GM12878 (cell line): Measurements from ENCODE around the gene RAD21L1. TPM values are rescaled to one million over a fixed set of nuclear protein-coding genes. Genes with fewer than 3 reads are reported as not detected.

Source experiments
- ATAC-seq: fragments of 200-7000 bp; cut with Tn5 transposase; 3 replicates; pipeline ENCODE4 v1.9.1; 2020; ENCODE audit warnings: mild to moderate bottlenecking, moderate library complexity
- Bru-seq: library from RNA; stranded (reverse); fragments of 400-500 nt; gene quantifications from one replicate; lab custom pipeline; 2021; lab: Mats Ljungman, UMichigan
- BruChase-seq, 2 experiments: library from RNA; stranded (reverse); fragments of 400-500 nt; gene quantifications; one replicate each; lab custom pipeline; 2021; lab: Mats Ljungman, UMichigan
- BruUV-seq: library from RNA; stranded (reverse); fragments of 400-500 nt; replicated peaks from 2 replicates; lab custom pipeline; 2021; lab: Mats Ljungman, UMichigan
- CTCF ChIA-PET: fragments of 300-600 bp; sonication (Branson Sonifier 250); formaldehyde crosslinking; extraction: SDS; loops from one replicate; lab custom pipeline; 2021; ENCODE audit warnings: inconsistent platforms; lab: Yijun Ruan, JAX
- POLR2A ChIA-PET: fragments of 350-600 bp; formaldehyde crosslinking; extraction: SDS; loops from one replicate; lab custom pipeline; 2021; ENCODE audit warnings: inconsistent platforms; lab: Charles Lee
- RAD21 ChIA-PET: fragments of 300-600 bp; sonication (Branson Sonifier 250); formaldehyde crosslinking; loops from one replicate; lab custom pipeline; 2023; ENCODE audit warnings: antibody characterized with exemption; ENCODE audit not compliant: unreplicated experiment; lab: Charles Lee
- SMC1A ChIA-PET: fragments of 300-600 bp; sonication (Branson Sonifier 250); formaldehyde crosslinking; loops from one replicate; lab custom pipeline; 2023; ENCODE audit not compliant: unreplicated experiment, uncharacterized antibody; lab: Charles Lee
- DNase-seq: peaks from one replicate; pipeline ENCODE4 v3.0.0-alpha.2; 2011; ENCODE audit warnings: low read depth, low spot score
- FAIRE-seq: peaks from 3 replicates; lab custom pipeline; 2011; peaks lifted over from hg19 to GRCh38; lab: Jason Lieb, UNC
- H2AFZ ChIP-seq: 2 replicates; pipeline ENCODE4 v1.6.0; 2011; ENCODE audit warnings: low read depth, low read length, control low read depth; ENCODE audit not compliant: control insufficient read depth
- H3K27ac ChIP-seq: 2 replicates; pipeline ENCODE4 v1.5.1; 2011; ENCODE audit warnings: control low read depth; ENCODE audit not compliant: control insufficient read depth, insufficient read depth
- H3K27me3 ChIP-seq, 2 experiments: replicated peaks in 1 of 2; 2 replicates each; pipeline versions ENCODE4 v1.6.0 to v1.6.1; 2011; ENCODE audit warnings: low read length in 1 of 2; ENCODE audit not compliant: control insufficient read depth in 2 of 2, insufficient read depth in 2 of 2
- H3K36me3 ChIP-seq, 2 experiments: 2 replicates each; pipeline ENCODE4 v1.5.1; 2011; ENCODE audit warnings: low read length in 1 of 2; ENCODE audit not compliant: control insufficient read depth in 2 of 2, insufficient read depth in 2 of 2
- H3K4me1 ChIP-seq: 2 replicates; pipeline ENCODE4 v1.6.1; 2011; ENCODE audit warnings: mild to moderate bottlenecking, low read length, moderate library complexity, mixed read lengths; ENCODE audit not compliant: control insufficient read depth, insufficient read depth
- H3K4me2 ChIP-seq: 2 replicates; pipeline ENCODE4 v1.6.0; 2011; ENCODE audit warnings: control low read depth; ENCODE audit not compliant: control insufficient read depth, insufficient read depth
- H3K4me3 ChIP-seq: fragments of 200-600 bp; sonication (generic); 2 replicates; pipeline ENCODE4 v1.5.1; 2016
- H3K79me2 ChIP-seq: 2 replicates; pipeline ENCODE4 v1.6.0; 2011; ENCODE audit warnings: low read length; ENCODE audit not compliant: control insufficient read depth, insufficient read depth
- H3K9ac ChIP-seq: 2 replicates; pipeline ENCODE4 v1.8.0; 2011; ENCODE audit warnings: low read length, control low read depth, mixed read lengths; ENCODE audit not compliant: control insufficient read depth, insufficient read depth
- H3K9me3 ChIP-seq: replicated peaks from 3 replicates; pipeline ENCODE4 v1.5.1; 2011; ENCODE audit warnings: mild to moderate bottlenecking, low read length; ENCODE audit not compliant: control insufficient read depth, insufficient read depth
- H4K20me1 ChIP-seq: 2 replicates; pipeline ENCODE4 v1.6.0; 2011; ENCODE audit not compliant: control insufficient read depth, insufficient read depth
- ASH2L ChIP-seq: fragments of 300-600, 200-600 bp; sonication (generic); IDR thresholded peaks from 2 replicates; pipeline ENCODE4 v1.6.1; 2017; ENCODE audit warnings: low read depth, mild to moderate bottlenecking, borderline replicate concordance
- BCL11A ChIP-seq: IDR thresholded peaks from 2 replicates; pipeline ENCODE4 v1.6.1; 2011; ENCODE audit warnings: low read depth, low read length
- EED ChIP-seq: sonication (generic); IDR thresholded peaks from 2 replicates; pipeline ENCODE4 v1.6.1; 2016; ENCODE audit warnings: antibody characterized with exemption, low read depth
- ETV6 ChIP-seq, 2 experiments: fragments of 450-650 bp in 1 of 2; IDR thresholded peaks in 1 of 2; conservative IDR thresholded peaks in 1 of 2; 2 replicates each; pipeline ENCODE4 v1.6.1; 2014; ENCODE audit warnings: antibody characterized with exemption in 1 of 2, borderline replicate concordance in 1 of 2, low read depth in 1 of 2, mild to moderate bottlenecking in 1 of 2, moderate library complexity in 1 of 2
- MEF2B ChIP-seq: fragments of 450-650 bp; IDR thresholded peaks from 2 replicates; pipeline ENCODE4 v1.6.1; 2018; ENCODE audit warnings: mild to moderate bottlenecking, moderate library complexity; ENCODE audit not compliant: partially characterized antibody, poor library complexity, severe bottlenecking
- POLR2AphosphoS2 ChIP-seq: IDR thresholded peaks from 2 replicates; pipeline ENCODE4 v1.6.1; 2011; ENCODE audit warnings: low read depth, mild to moderate bottlenecking, low read length, improper control_type of control experiment, moderate library complexity
- PRDM15 ChIP-seq: fragments of 450-650 bp; formaldehyde crosslinking; IDR thresholded peaks from 2 replicates; pipeline ENCODE4 v1.4.0; 2020; ENCODE audit warnings: mild to moderate bottlenecking, moderate library complexity
- RELA ChIP-seq: fragments of 450-650 bp; IDR thresholded peaks from 2 replicates; pipeline ENCODE4 v1.8.0; 2014; ENCODE audit warnings: borderline replicate concordance; ENCODE audit not compliant: partially characterized antibody
- YY1 ChIP-seq: IDR thresholded peaks from 2 replicates; pipeline ENCODE4 v1.6.1; 2011; ENCODE audit warnings: low read depth, mild to moderate bottlenecking, low read length
- ZNF207 ChIP-seq: fragments of 450-650 bp; IDR thresholded peaks from 2 replicates; pipeline ENCODE4 v1.6.1; 2014; ENCODE audit warnings: antibody characterized with exemption, mild to moderate bottlenecking, borderline replicate concordance
- WGBS: methylation state at CpG from one replicate; pipeline ENCODE4 v1.1.6; 2016; ENCODE audit warnings: low lambda C conversion rate; ENCODE audit not compliant: insufficient replicate concordance, insufficient coverage; ENCODE audit errors: missing lambda C conversion rate; 5-methylcytosine and 5-hydroxymethylcytosine counted together
- in situ Hi-C: fragments of 300-500 bp; cut with MboI; formaldehyde crosslinking; loops from 9 replicates; pipeline ENCODE4 v1.14.3; 2018; ENCODE audit warnings: mixed read lengths
- intact Hi-C: fragments of 100-400 bp; cut with micrococcal nuclease; formaldehyde crosslinking; loops from one replicate; pipeline ENCODE4 v1.14.2; 2022; ENCODE audit not compliant: unreplicated experiment
- long read RNA-seq, 2 experiments: library from polyadenylated mRNA; unstranded; transcript quantifications; one replicate each; pipeline ENCODE4 v2.0.0, GENCODE V29; 2019 to 2020
- polyA minus RNA-seq, 3 experiments: library from RNA; depleted of rRNA, polyadenylated mRNA; stranded (reverse); fragments of >200 nt; gene quantifications; 2 replicates each; pipeline ENCODE4 v1.2.3, GENCODE V29; 2011
- polyA plus RNA-seq, 11 experiments: library from polyadenylated mRNA; depleted of rRNA in 4 of 11; unstranded in 6 of 11; stranded (reverse) in 5 of 11; fragments of >200 nt; fragmentation: Nextera tagmentation in 4 of 11; fragmentation: Illumina TruSeq in 1 of 11; extraction: Ambion mirVana in 4 of 11; extraction: Trizol in 1 of 11; gene quantifications; 1 replicate in 1 of 11; 2 replicates in 10 of 11; pipeline versions ENCODE4 v1.2.1 to v1.2.3, GENCODE V29; 2011 to 2016; ENCODE audit warnings: inconsistent platforms in 2 of 11, missing spikeins in 2 of 11, low read depth in 1 of 11
- total RNA-seq, 4 experiments: library from RNA; depleted of rRNA in 3 of 4; stranded (reverse); fragments of >200 nt in 3 of 4; fragmentation: Illumina TruSeq in 1 of 4; extraction: Trizol in 1 of 4; gene quantifications; 2 replicates each; pipeline versions ENCODE4 v1.2.1 to v1.2.3, GENCODE V29; 2013 to 2021
- TF ChIP-seq, protein P1 (sequence below): fragments of 450-650 bp; IDR thresholded peaks from 2 replicates; pipeline ENCODE4 v1.6.1; 2014; ENCODE audit warnings: mild to moderate bottlenecking
- TF ChIP-seq, protein P2 (sequence below): IDR thresholded peaks from 2 replicates; pipeline ENCODE4 v1.6.1; 2012; ENCODE audit warnings: low read length, inconsistent platforms

The RAD21L1 gene
- 0.35 TPM in 1 of 2 replicates, not detected in the other for total RNA-seq (2013; cell fraction: nucleolus; rRNA removed)
- total RNA-seq (2014; rRNA removed) (not detected in 2 replicates), total RNA-seq (2014; rRNA removed; fragmentation: Illumina TruSeq; extraction: Trizol) (not detected in 2 replicates), total RNA-seq (2021) (not detected in 2 replicates), polyA plus RNA-seq (2011; rRNA removed) (not detected in 2 replicates), polyA plus RNA-seq (2014; fragmentation: Illumina TruSeq; extraction: Trizol) (0.14 TPM in 1 of 2 replicates, not detected in the other), polyA plus RNA-seq (2014; fragmentation: Nextera tagmentation; extraction: Ambion mirVana) (not detected), polyA plus RNA-seq (2014; rRNA removed) (not detected in 2 replicates), polyA plus RNA-seq (2016; fragmentation: Nextera tagmentation; extraction: Ambion mirVana) (not detected), polyA minus RNA-seq (2011; rRNA and poly(A)+ RNA removed) (not detected in 2 replicates), Bru-seq, nascent RNA (percentile 15 among the genes with signal in this experiment), BruChase-seq, experiment 1, labeled RNA remaining after a 6-hour chase (percentile 23 among the genes with signal in this experiment), BruChase-seq, experiment 2, labeled RNA remaining after a 2-hour chase (percentile 22 among the genes with signal in this experiment)
- not detected for polyA plus RNA-seq (2011; ENCODE audit: low read depth)
- not detected in 2 replicates for polyA plus RNA-seq (2011; cell fraction: cytosol; rRNA removed)
- not detected in 2 replicates for polyA plus RNA-seq (2011; cell fraction: nucleus; rRNA removed)
- polyA plus RNA-seq (2012) = not detected in 2 replicates
- not detected in 2 replicates for polyA minus RNA-seq (2011; cell fraction: cytosol; rRNA and poly(A)+ RNA removed)
- polyA minus RNA-seq (2011; cell fraction: nucleus; rRNA and poly(A)+ RNA removed) = not detected in 2 replicates
- long read RNA-seq, experiment 1 = 0 reads
- long read RNA-seq, experiment 2, partial matches to known transcripts = 0 of 1 reads
- long read RNA-seq, experiment 2, other reads (novel, unspliced or antisense) = 1 of 1 reads

GRCh38 chr20:1225783-1226654, at the start of gene RAD21L1:
TSS of gene RAD21L1 (plus strand) at chr20:1226044. CDS start at chr20:1228454, 2,410 bp downstream.
- no peak within 1 kb of the TSS for H3K27ac ChIP-seq
- no peaks in the 10 kb centered on the region for H3K36me3 ChIP-seq
- SMC1A ChIA-PET = no interaction called here
- peak within 1 kb of the TSS; percentile 60; the same call in 1 of the 2 replicates for H2AFZ ChIP-seq
- POLR2A ChIA-PET = no interaction called here
- WGBS = 0% methylated on average over 16 of the region's 88 CpGs
- CTCF ChIA-PET = interaction anchor here (1.6 kb wide), 1 partner anchor 10 kb away, joined by 4 read pairs; no protein-coding TSS in a partner anchor
- RAD21 ChIA-PET = no interaction called here
- ATAC-seq (peak; percentile 92), DNase-seq (no peak), FAIRE-seq (no peak)
- in situ Hi-C loops (no loop called here), intact Hi-C loops (no loop called here)
- peaks cover 0 to 2% of the 10 kb centered on the region in 2 experiments; a peak in 2 of 4 replicates for H3K27me3 ChIP-seq
- H4K20me1 ChIP-seq = no peaks in the 10 kb centered on the region
- no TSS peak for BruUV-seq
- peak within 1 kb of the TSS; percentile 73 for H3K4me3 ChIP-seq
- H3K9ac ChIP-seq = no peak within 1 kb of the TSS
- no peaks in the 10 kb centered on the region for H3K9me3 ChIP-seq
- no peaks in the 10 kb centered on the region for H3K79me2 ChIP-seq
- H3K4me2 ChIP-seq = peak within 1 kb of the TSS; percentile 100
- no peaks in the 10 kb centered on the region for H3K4me1 ChIP-seq
- TF ChIP-seq YY1 (no peak), ZNF207 (no peak), PRDM15 (CRISPR knock-in tag) (no peak), ASH2L (no peak), ETV6 (conservative IDR thresholded peaks at IDR 0.05 in 1 of 2, IDR thresholded peaks at IDR 0.05 in 1 of 2; ENCODE audit: borderline replicate concordance in 1 of 2, low read depth in 1 of 2) (no peak), POLR2AphosphoS2 (no peak), BCL11A (no peak), MEF2B (no peak), EED (no peak), RELA (no peak)
- TF ChIP-seq, protein P1, sequence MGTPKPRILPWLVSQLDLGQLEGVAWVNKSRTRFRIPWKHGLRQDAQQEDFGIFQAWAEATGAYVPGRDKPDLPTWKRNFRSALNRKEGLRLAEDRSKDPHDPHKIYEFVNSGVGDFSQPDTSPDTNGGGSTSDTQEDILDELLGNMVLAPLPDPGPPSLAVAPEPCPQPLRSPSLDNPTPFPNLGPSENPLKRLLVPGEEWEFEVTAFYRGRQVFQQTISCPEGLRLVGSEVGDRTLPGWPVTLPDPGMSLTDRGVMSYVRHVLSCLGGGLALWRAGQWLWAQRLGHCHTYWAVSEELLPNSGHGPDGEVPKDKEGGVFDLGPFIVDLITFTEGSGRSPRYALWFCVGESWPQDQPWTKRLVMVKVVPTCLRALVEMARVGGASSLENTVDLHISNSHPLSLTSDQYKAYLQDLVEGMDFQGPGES = no peak
- TF ChIP-seq, protein P2, sequence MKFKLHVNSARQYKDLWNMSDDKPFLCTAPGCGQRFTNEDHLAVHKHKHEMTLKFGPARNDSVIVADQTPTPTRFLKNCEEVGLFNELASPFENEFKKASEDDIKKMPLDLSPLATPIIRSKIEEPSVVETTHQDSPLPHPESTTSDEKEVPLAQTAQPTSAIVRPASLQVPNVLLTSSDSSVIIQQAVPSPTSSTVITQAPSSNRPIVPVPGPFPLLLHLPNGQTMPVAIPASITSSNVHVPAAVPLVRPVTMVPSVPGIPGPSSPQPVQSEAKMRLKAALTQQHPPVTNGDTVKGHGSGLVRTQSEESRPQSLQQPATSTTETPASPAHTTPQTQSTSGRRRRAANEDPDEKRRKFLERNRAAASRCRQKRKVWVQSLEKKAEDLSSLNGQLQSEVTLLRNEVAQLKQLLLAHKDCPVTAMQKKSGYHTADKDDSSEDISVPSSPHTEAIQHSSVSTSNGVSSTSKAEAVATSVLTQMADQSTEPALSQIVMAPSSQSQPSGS = no peak
